GM19467 (cell line): ENCODE results near the gene CCDC3.

ENCODE experiments used
- ATAC-seq: cut with Tn5 transposase; IDR thresholded peaks from one replicate; pipeline ENCODE4 v1.9.1; 2021; ENCODE audit warnings: mild to moderate bottlenecking, moderate library complexity; ENCODE audit not compliant: unreplicated experiment

The CCDC3 gene

DNA sequence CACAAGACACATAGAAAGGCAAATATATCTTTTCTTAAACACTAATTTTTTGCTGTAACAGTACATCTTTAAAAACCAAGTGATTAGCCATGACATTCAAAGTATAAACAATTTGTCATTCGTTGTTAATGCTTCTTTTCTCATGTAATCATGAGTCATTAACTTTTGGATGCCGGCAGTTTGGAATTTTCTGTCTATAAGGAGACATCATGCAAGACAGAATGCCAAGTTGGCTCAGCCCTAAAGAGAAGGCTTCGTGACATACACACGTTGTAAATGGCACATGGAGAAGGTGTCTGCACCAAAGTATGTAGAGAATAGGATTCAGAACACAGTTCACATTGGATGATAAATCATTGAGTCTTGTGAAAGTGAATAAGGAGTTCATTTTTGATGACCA lies 35.9 kb downstream of the CCDC3 start:
- no peak for ATAC-seq

- no peak for ATAC-seq
Measured at GRCh38 chr10:12962556-12962955, 39.0 kb downstream of the CCDC3 start.

DNA sequence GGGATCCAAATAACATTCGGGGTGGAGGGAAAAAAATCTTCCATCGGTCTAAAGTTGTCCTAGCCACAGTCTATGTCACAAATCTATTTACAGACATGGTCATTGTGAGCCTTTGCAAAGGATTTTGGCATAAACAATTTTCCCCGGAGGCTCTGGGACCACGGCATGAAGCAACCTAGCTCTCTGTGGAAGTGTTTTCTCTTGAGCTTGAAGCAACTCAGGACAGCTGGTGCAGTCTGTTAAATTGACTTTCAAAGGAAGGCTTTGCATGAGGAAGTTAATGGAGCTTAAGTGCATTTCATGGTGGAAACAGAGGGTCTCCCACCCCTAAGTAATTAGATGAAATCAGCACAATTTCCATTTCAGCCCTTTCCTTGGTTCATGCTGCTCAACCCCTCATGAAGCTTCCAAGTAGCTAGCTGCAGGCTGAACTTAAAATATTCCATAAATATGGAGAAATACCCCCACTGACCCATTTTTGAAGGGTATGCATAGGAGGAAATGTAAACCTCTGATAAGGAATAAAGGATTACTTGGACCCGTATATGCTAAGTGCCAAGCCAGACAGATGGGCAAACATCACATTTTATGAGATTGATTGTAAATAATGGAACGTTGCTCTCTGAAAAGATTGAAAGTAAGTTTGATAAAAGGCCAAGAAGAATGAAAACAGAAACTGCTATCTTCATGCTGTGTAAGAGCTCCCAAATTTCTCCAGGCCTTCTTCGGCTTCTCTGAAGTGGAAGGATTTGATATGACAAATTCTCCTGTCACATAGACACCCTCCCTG lies 39.9 kb downstream of the CCDC3 start:
- no peak for ATAC-seq

GRCh38 chr10:12960941-12961340 lies 40.6 kb downstream of the CCDC3 start:
- no peak for ATAC-seq

GRCh38 chr10:12960334-12960898 lies 41.1 kb downstream of the CCDC3 start:
- ATAC-seq = no peak

GRCh38 chr10:12958546-12959110 lies 42.9 kb downstream of the CCDC3 start:
- no peak for ATAC-seq

GRCh38 chr10:12957081-12957480 lies 44.4 kb downstream of the CCDC3 start:
- no peak for ATAC-seq

- no peak for ATAC-seq
Measured at GRCh38 chr10:12954866-12955265, 46.6 kb downstream of the CCDC3 start.

DNA sequence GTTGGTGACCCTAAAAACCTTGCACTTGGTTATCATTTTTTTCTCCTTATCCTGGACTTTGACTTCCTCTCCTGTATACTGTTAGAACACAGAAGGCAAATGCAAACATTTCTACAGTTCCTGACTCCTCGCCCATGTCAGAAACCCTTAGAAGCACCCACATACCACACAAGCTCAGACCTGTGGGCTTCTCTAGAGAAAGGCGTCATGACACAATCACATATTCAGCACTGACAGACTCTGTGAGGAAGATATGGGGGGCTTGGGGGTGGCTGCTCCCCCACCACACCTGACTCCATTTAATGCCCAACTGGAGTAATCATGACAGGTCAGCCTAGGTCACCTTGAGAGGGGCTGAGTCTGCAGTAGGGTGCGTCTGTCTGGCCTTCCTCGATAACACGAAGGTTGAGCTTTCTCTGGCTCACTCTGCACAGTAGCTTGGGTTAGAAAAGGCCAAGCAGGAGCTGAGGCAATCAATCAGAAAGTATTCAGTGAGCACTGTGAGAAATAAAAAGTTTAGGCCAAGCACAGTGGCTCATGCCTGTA lies 50.9 kb downstream of the CCDC3 start:
- ATAC-seq = no peak

DNA sequence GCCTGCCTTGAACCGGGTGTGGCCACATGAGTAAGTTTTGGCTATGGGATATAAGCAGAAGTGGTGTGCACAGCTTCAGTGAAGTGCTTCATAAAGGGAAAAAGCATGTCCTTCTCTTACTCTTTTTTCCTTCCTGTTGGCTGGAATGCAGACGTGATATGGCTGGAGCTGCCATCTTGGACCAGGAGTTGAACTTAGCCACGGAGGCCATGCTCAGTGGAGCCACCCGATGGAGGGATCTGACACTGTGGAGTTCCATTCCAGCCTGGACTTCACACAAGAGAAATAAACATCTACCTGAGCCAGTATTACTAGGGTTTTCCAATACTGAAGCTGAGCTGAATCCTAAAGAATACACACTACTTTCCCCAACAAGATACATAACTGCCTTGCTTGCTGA lies 52.3 kb downstream of the CCDC3 start:
- no peak for ATAC-seq

DNA sequence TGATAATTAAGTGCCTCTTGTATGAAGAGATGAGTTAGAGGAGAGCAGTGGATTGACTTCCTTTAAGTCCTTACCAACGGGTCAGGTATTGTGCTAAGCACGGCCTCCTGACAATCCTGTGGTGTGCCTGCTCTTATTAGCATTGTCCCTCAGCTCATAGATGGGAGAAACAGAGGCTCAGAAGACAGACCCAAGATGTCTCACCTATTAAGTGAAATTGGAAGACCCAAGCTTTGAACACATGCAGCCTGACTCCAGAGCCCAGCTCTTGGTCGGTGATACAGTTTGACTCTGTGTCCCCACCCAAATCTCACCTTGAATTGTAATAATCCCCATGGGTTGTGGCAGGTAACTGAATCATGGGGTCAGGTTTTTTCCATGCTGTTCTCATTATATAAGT lies 53.8 kb downstream of the CCDC3 start:
- ATAC-seq = no peak

DNA sequence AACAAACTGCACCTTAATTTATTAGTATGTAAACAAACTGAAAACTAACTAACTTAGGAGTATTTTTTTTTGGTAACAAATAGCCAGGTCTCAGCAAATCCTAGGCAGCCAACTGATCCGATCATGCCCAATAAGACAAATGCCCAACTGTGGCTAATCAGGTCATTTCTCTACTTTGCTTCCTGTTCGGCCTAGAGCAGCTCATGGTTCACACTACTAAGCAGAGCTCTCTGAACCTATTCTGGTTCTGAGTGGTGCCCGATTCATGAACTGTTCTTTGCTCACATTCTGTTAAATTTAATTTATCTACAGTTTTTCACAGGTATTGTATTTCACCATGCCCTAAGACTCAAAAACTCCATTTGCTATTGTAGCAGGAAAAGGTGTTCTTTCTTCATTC lies 55.1 kb downstream of the CCDC3 start:
- ATAC-seq = no peak

DNA sequence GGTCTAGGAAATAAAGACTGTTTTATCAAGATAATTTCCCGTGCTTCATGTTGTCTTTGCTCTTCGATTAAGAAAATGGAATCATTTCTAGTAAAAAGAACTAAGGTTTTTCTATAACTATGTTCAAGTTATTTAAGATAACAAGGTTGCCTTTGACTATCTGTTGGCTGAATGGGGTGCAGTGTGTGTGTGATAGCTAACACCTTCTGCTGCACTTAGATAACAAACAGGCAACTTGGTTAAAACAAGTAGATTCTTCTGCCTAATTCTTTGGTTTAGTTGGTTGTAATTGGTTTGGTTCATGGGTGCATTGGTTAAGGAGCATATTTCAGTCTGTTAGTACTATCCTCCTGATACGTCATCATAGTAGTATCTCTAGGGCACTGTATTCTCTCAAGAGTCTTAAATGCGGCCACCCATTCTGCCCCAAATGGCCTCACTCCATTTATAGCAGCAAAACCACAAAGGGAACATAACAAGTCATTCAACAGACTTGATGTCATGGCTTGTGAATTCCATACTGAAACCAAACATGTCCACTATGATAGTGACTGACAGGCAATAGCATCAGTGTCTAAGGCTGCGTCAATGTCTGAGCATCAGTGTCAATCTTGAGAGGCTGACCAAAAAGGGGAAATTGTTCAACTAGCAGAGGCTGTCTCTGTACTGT lies 55.7 kb downstream of the CCDC3 start:
- no peak for ATAC-seq

GRCh38 chr10:12944931-12945330 lies 56.6 kb downstream of the CCDC3 start:
- ATAC-seq = no peak

GRCh38 chr10:12943425-12943824 lies 58.1 kb downstream of the CCDC3 start:
- ATAC-seq = no peak

DNA sequence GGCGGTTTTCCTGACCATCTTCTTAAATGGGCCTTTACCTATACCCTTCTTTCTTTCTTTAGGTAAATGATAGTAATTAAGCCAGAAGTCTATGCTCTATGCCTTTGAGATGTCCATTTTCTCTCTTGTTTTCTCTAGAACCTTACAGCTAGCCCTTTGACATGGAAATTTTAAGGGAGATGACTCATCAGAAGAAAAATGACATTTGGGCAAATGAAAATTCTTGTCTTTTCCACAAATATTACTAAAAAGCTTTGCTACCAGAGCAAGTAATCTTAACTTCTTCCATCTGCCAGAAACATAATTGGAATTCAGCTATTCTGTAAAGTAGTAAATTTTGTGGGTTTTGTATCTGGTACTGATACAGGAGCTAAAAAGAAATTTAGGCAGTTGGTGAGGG lies 59.5 kb downstream of the CCDC3 start:
- ATAC-seq = no peak

- ATAC-seq = no peak
Measured at GRCh38 chr10:12940791-12941190, 60.7 kb downstream of the CCDC3 start.

GRCh38 chr10:12938271-12938670 lies 63.2 kb downstream of the CCDC3 start:
- ATAC-seq = no peak

DNA sequence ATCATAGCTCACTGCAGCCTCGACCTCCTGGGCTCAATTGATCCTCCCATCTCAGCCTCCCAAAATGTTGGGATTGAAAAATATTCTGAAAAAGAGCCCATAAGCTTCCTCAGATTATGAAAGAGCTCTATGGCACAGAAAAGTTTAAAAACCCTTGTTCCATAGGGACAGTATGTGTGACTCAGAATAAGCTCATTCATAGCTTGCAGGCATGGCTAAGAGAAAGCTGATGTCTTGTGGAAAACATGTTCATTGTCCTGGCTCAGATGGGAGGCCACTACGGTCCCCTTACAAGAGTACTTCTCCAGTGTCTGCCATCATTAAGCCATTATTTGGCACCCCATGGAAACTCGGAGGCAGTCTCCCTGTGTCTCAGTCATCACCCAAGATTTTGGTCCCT lies 64.0 kb downstream of the CCDC3 start:
- no peak for ATAC-seq

DNA sequence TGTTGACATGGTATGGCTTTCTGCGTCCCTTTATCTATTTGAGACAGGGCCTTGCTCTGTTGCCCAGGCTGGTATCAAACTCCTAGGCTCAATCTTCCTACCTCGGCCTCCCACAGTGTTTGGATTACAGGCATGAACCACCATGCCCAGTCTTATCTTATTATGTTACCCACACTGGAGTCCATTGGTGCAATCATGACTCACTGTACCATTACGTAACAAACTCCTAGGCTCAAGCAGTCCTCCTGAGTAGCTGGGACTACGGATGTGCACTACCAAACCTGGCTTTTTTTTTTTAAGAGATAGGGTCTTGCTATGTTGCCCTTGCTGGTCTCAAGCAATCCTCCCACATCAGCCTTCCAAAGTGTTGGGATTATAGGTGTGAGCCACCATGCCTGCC lies 66.7 kb downstream of the CCDC3 start:
- ATAC-seq = no peak

GRCh38 chr10:12929381-12929780 lies 72.1 kb downstream of the CCDC3 start:
- no peak for ATAC-seq

GRCh38 chr10:12928571-12928970 lies 72.9 kb downstream of the CCDC3 start:
- ATAC-seq = no peak
